Right lobe of liver (tissue), 4 donors: ENCODE measurements around the gene SYNJ2.

ENCODE experiments used
- POLR2A ChIP-seq: fragments of 450-650 bp; IDR thresholded peaks from one replicate; pipeline ENCODE4 v1.6.1; 2017; ENCODE audit warnings: antibody characterized with exemption, mild to moderate bottlenecking
- TF ChIP-seq, protein P1 (sequence below), 4 donors: fragments of 200-600 bp in 3 of 4; fragments of 450-650 bp in 1 of 4; IDR thresholded peaks; one replicate each; pipeline versions ENCODE4 v1.5.1 to v1.8.0; 2016 to 2022; ENCODE audit warnings: antibody characterized with exemption in 4 of 4, mild to moderate bottlenecking in 2 of 4
- donor health status: DM: no; HTN: no; CAD: no.
- donor health status: DM: no; HTN: no; CAD: no.
- donor health status: DM: no; HTN: yes; CAD: no.

DNA sequence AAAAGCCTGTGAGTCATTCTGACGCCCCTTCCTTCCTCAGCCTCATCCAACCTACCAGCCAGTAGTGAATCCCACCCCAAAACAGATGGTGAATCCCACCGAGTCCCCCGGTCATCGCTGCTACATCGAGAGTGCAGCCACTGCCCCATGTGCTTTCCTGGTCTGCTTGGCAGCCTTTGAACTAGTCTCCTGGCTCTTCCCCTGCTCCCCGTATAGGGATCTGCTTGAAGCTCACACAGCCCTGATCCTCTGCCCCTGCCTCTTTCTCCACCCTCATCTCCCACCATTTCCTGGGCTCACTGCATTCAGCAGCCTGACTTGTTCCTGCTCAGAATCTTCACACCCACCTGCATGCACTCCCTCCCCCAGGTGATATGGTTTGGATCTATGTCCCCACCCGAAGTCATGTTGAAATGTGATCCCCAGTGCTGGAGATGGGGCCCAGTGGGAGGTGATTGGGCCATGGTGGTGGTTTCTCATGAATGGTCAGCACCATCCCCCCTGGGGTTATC lies 14.6 kb downstream of the SYNJ2 start:
- TF ChIP-seq, protein P1, sequence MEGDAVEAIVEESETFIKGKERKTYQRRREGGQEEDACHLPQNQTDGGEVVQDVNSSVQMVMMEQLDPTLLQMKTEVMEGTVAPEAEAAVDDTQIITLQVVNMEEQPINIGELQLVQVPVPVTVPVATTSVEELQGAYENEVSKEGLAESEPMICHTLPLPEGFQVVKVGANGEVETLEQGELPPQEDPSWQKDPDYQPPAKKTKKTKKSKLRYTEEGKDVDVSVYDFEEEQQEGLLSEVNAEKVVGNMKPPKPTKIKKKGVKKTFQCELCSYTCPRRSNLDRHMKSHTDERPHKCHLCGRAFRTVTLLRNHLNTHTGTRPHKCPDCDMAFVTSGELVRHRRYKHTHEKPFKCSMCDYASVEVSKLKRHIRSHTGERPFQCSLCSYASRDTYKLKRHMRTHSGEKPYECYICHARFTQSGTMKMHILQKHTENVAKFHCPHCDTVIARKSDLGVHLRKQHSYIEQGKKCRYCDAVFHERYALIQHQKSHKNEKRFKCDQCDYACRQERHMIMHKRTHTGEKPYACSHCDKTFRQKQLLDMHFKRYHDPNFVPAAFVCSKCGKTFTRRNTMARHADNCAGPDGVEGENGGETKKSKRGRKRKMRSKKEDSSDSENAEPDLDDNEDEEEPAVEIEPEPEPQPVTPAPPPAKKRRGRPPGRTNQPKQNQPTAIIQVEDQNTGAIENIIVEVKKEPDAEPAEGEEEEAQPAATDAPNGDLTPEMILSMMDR (IDR thresholded peaks at IDR 0.05), result no peak
- TF ChIP-seq POLR2A, result no peak
